GM12891 (cell line): Measurements from ENCODE around the gene ANKRD55.

Source experiments
- DNase-seq: peaks from one replicate; pipeline ENCODE4 v3.0.0; 2011; ENCODE audit warnings: low spot score; ENCODE audit not compliant: insufficient read length
- FAIRE-seq: peaks from 2 replicates; lab custom pipeline; 2011; peaks lifted over from hg19 to GRCh38; lab: Jason Lieb, UNC
- PAX5 ChIP-seq: IDR thresholded peaks from 2 replicates; pipeline ENCODE4 v1.6.1; 2011; ENCODE audit warnings: low read length, moderate library complexity, mild to moderate bottlenecking; ENCODE audit not compliant: insufficient read depth, severe bottlenecking
- POLR2A ChIP-seq: IDR thresholded peaks from 2 replicates; pipeline ENCODE4 v1.6.1; 2011; ENCODE audit warnings: low read depth, low read length, control low read depth
- POLR2AphosphoS5 ChIP-seq: IDR thresholded peaks from 2 replicates; pipeline ENCODE4 v1.6.1; 2011; ENCODE audit warnings: low read depth, low read length, control low read depth
- POU2F2 ChIP-seq: IDR thresholded peaks from 2 replicates; pipeline ENCODE4 v1.6.1; 2011; ENCODE audit warnings: low read depth, mild to moderate bottlenecking, control low read depth, low read length, moderate library complexity
- SPI1 ChIP-seq: IDR thresholded peaks from 2 replicates; pipeline ENCODE4 v1.6.1; 2011; ENCODE audit warnings: low read depth, low read length, control low read depth
- TAF1 ChIP-seq: IDR thresholded peaks from 2 replicates; pipeline ENCODE4 v1.6.1; 2011; ENCODE audit warnings: low read depth, low read length, control low read depth

The ANKRD55 gene

GRCh38 chr5:56056875-56057274 lies 176.3 kb downstream of the ANKRD55 start:
- no peak for FAIRE-seq

GRCh38 chr5:56055859-56056258 lies 177.3 kb downstream of the ANKRD55 start:
- FAIRE-seq, result no peak
- no peak for TF ChIP-seq SPI1
- no peak for TF ChIP-seq POU2F2
- TF ChIP-seq POLR2A, result no peak
- TF ChIP-seq PAX5, result no peak
- TF ChIP-seq TAF1, result no peak
- no peak for TF ChIP-seq POLR2AphosphoS5
- no peak for DNase-seq

More at GRCh38 chr5:56056875-56057274, 176.3 kb downstream of the ANKRD55 start:
- TF ChIP-seq SPI1 (peak; percentile 78), PAX5 (no peak)
- no peak for DNase-seq

GRCh38 chr5:56055287-56055686 lies 177.8 kb downstream of the ANKRD55 start:
- FAIRE-seq (no peak), DNase-seq (no peak)
- TF ChIP-seq POU2F2 (no peak), TAF1 (no peak), SPI1 (no peak), POLR2A (no peak), POLR2AphosphoS5 (no peak), PAX5 (no peak)

GRCh38 chr5:56054666-56055065 lies 178.5 kb downstream of the ANKRD55 start:
- DNase-seq (no peak), FAIRE-seq (no peak)
- TF ChIP-seq TAF1, result no peak
- TF ChIP-seq POLR2A, result no peak
- no peak for TF ChIP-seq PAX5

- DNase-seq (no peak), FAIRE-seq (no peak)
- TF ChIP-seq SPI1 (no peak), POU2F2 (no peak), TAF1 (no peak), POLR2AphosphoS5 (no peak)
Measured at GRCh38 chr5:56053363-56053762, 179.8 kb downstream of the ANKRD55 start.

- TF ChIP-seq POLR2AphosphoS5 (no peak), POU2F2 (no peak), TAF1 (no peak), POLR2A (no peak), PAX5 (no peak)
- DNase-seq, result no peak
- no peak for FAIRE-seq
Measured at GRCh38 chr5:56052735-56053134, 180.4 kb downstream of the ANKRD55 start.

- FAIRE-seq (no peak), DNase-seq (no peak)
- TF ChIP-seq PAX5 (no peak), POLR2A (no peak), TAF1 (no peak), POU2F2 (no peak), SPI1 (no peak), POLR2AphosphoS5 (no peak)
Measured at GRCh38 chr5:56050551-56051255, 182.4 kb downstream of the ANKRD55 start.
